MM.1S (cell line): ENCODE data around the gene HOXC13.

ENCODE experiments used
- DNase-seq: peaks from one replicate; pipeline ENCODE4 v3.0.0-alpha.2; 2015
- H2AFZ ChIP-seq: fragments of 300-600 bp; sonication (generic); 2 replicates; pipeline ENCODE4 v1.6.0; 2016; ENCODE audit warnings: antibody characterized with exemption, low read length
- H3F3A ChIP-seq: fragments of 300-600 bp; sonication (generic); 2 replicates; pipeline ENCODE4 v1.6.1; 2016; ENCODE audit warnings: mild to moderate bottlenecking, antibody characterized with exemption, low read length, moderate library complexity, mixed read lengths; ENCODE audit not compliant: insufficient read depth
- H3K27ac ChIP-seq: fragments of 300-600 bp; sonication (generic); 2 replicates; pipeline ENCODE4 v1.5.1; 2016; ENCODE audit warnings: mild to moderate bottlenecking, low read length
- H3K27me3 ChIP-seq: fragments of 300-600 bp; sonication (generic); replicated peaks from 2 replicates; pipeline ENCODE4 v1.6.0; 2016; ENCODE audit warnings: low read length; ENCODE audit not compliant: insufficient read depth
- H3K36me3 ChIP-seq: fragments of 300-600 bp; sonication (generic); replicated peaks from 2 replicates; pipeline ENCODE4 v1.6.1; 2016; ENCODE audit warnings: mild to moderate bottlenecking, low read length, mixed read lengths; ENCODE audit not compliant: insufficient read depth
- H3K4me1 ChIP-seq: fragments of 300-600 bp; sonication (generic); 2 replicates; pipeline ENCODE4 v1.6.1; 2016; ENCODE audit warnings: low read length, mixed read lengths
- H3K4me2 ChIP-seq: fragments of 300-600 bp; sonication (generic); 2 replicates; pipeline ENCODE4 v1.6.0; 2016; ENCODE audit warnings: low read depth, low read length
- H3K4me3 ChIP-seq: fragments of 300-600 bp; sonication (generic); 2 replicates; pipeline ENCODE4 v1.5.1; 2016; ENCODE audit warnings: low read length, mixed read lengths
- H3K79me2 ChIP-seq: fragments of 300-600 bp; sonication (generic); 2 replicates; pipeline ENCODE4 v1.6.1; 2016; ENCODE audit warnings: mixed run types, low read length, mixed read lengths
- H3K9ac ChIP-seq: fragments of 300-600 bp; sonication (generic); 2 replicates; pipeline ENCODE4 v1.6.1; 2016; ENCODE audit warnings: low read length, mixed read lengths
- H3K9me2 ChIP-seq: fragments of 300-600 bp; sonication (generic); replicated peaks from 2 replicates; pipeline ENCODE4 v1.6.1; 2016; ENCODE audit warnings: mild to moderate bottlenecking, low read length, mixed read lengths; ENCODE audit not compliant: insufficient read depth
- H3K9me3 ChIP-seq: fragments of 300-600 bp; sonication (generic); replicated peaks from 2 replicates; pipeline ENCODE4 v1.6.1; 2016; ENCODE audit warnings: mild to moderate bottlenecking, low read length, mixed read lengths; ENCODE audit not compliant: insufficient read depth
- H4K20me1 ChIP-seq: fragments of 300-600 bp; sonication (generic); 2 replicates; pipeline ENCODE4 v1.6.1; 2016; ENCODE audit warnings: mild to moderate bottlenecking, low read length, moderate library complexity, mixed read lengths; ENCODE audit not compliant: insufficient read depth
- CTCF ChIP-seq: fragments of 300-600 bp; sonication (generic); IDR thresholded peaks from 2 replicates; pipeline ENCODE4 v1.5.1; 2016; ENCODE audit warnings: antibody characterized with exemption, low read length, mixed read lengths
- EZH2 ChIP-seq: fragments of 300-600 bp; sonication (generic); optimal IDR thresholded peaks from 2 replicates; pipeline ENCODE3; 2017; ENCODE audit warnings: low read depth, mild to moderate bottlenecking, antibody characterized with exemption, low read length, mixed read lengths
- EZH2phosphoT487 ChIP-seq: fragments of 300-600 bp; sonication (generic); IDR thresholded peaks from 2 replicates; pipeline ENCODE4 v1.6.1; 2018; ENCODE audit warnings: antibody characterized with exemption, low read length

HOXC13 gene

GRCh38 chr12:53968214-53969127 lies 29.8 kb downstream of the HOXC13 start:
- H3K27ac ChIP-seq = no peak overlapping the region
- H3K9me3 ChIP-seq = no peaks in the 10 kb centered on the region
- H3K4me1 ChIP-seq = no peaks in the 10 kb centered on the region
- no peaks in the 10 kb centered on the region for H3K9me2 ChIP-seq
- no peaks in the 10 kb centered on the region for H3K79me2 ChIP-seq
- H3F3A ChIP-seq = no peaks in the 10 kb centered on the region
- no peak for TF ChIP-seq EZH2
- no peak for TF ChIP-seq EZH2phosphoT487
- no peak for TF ChIP-seq CTCF
- no peak overlapping the region for H3K4me2 ChIP-seq
- H2AFZ ChIP-seq = no peak overlapping the region
- H3K36me3 ChIP-seq = no peaks in the 10 kb centered on the region
- DNase-seq = no peak
- no peak overlapping the region for H3K4me3 ChIP-seq
- H4K20me1 ChIP-seq = no peaks in the 10 kb centered on the region
- peaks cover 100% of the 10 kb centered on the region for H3K27me3 ChIP-seq
- H3K9ac ChIP-seq = no peak overlapping the region

- Histone ChIP-seq H3K36me3 (no peaks in the 10 kb centered on the region), H4K20me1 (no peaks in the 10 kb centered on the region; the same call in 1 of the 2 replicates), H3K9ac (no peak overlapping the region), H3K27me3 (peaks cover 100% of the 10 kb centered on the region), H2AFZ (no peak overlapping the region), H3K9me3 (no peaks in the 10 kb centered on the region), H3K4me1 (no peaks in the 10 kb centered on the region), H3F3A (no peaks in the 10 kb centered on the region), H3K27ac (no peak overlapping the region), H3K4me2 (no peak overlapping the region), H3K9me2 (no peaks in the 10 kb centered on the region), H3K79me2 (no peaks in the 10 kb centered on the region), H3K4me3 (no peak overlapping the region)
- no peak for DNase-seq
- TF ChIP-seq CTCF = no peak
- TF ChIP-seq EZH2 = no peak
- no peak for TF ChIP-seq EZH2phosphoT487
Measured at GRCh38 chr12:53969588-53970259, 31.1 kb downstream of the HOXC13 start.

- Histone ChIP-seq H3K9me2 (no peaks in the 10 kb centered on the region), H2AFZ (no peak overlapping the region), H3K9ac (no peak overlapping the region), H3K4me1 (no peaks in the 10 kb centered on the region), H3K4me3 (no peak overlapping the region), H3K27ac (no peak overlapping the region), H3K79me2 (no peaks in the 10 kb centered on the region), H4K20me1 (no peaks in the 10 kb centered on the region; the same call in 1 of the 2 replicates), H3K4me2 (no peak overlapping the region), H3K9me3 (no peaks in the 10 kb centered on the region), H3K36me3 (no peaks in the 10 kb centered on the region), H3K27me3 (peaks cover 97% of the 10 kb centered on the region), H3F3A (peaks cover 4% of the 10 kb centered on the region; the same call in 1 of the 2 replicates)
- no peak for TF ChIP-seq CTCF
- TF ChIP-seq EZH2phosphoT487 = no peak
- TF ChIP-seq EZH2 = no peak
- no peak for DNase-seq
Measured at GRCh38 chr12:53970451-53970850, 31.8 kb downstream of the HOXC13 start.
